T follicular helper cell (primary cell): ENCODE data around the gene MBD3.
"Not testable (repeated sequence)": the region's sequence is repeated elsewhere in the genome, so short reads cannot be mapped to it uniquely, and the experiment has no call there.

ENCODE experiments used
- DNase-seq: peaks from one replicate; pipeline ENCODE4 v3.0.0-alpha.2; 2020; ENCODE audit warnings: low read depth
- total RNA-seq, 2 experiments: gene quantifications; one replicate each; lab custom pipeline; 2026; lab: John Stamatoyannopoulos, UW

Gene MBD3
- total RNA-seq = 62.1 to 93.1 reads per million in 2 experiments

- peak; percentile 80 for DNase-seq
These were observed at the start of gene MBD3 for GRCh38 chr19:1592755-1593500. Gene MBD3, minus strand, starts transcription at chr19:1592865. Its CDS starts 234 bp downstream, at chr19:1592631.

GRCh38 chr19:1640893-1641448, 48.3 kb upstream of the MBD3 start:
- not testable (repeated sequence) for DNase-seq

GRCh38 chr19:1636325-1637236, 43.9 kb upstream of the MBD3 start:
- DNase-seq = no peak

- no peak for DNase-seq
These were observed 42.2 kb upstream of the MBD3 start for GRCh38 chr19:1634938-1635243.

- DNase-seq = no peak
These were observed 41.7 kb upstream of the MBD3 start for GRCh38 chr19:1634242-1634937.

- no peak for DNase-seq
These were observed 40.7 kb upstream of the MBD3 start for GRCh38 chr19:1633269-1633826.

GRCh38 chr19:1632462-1633268, 40.0 kb upstream of the MBD3 start:
- DNase-seq = no peak

GRCh38 chr19:1631557-1632100, 39.0 kb upstream of the MBD3 start:
- DNase-seq = no peak

- DNase-seq = no peak
These were observed 38.1 kb upstream of the MBD3 start for GRCh38 chr19:1630811-1631210.

GRCh38 chr19:1630012-1630411, 37.3 kb upstream of the MBD3 start:
- no peak for DNase-seq

GRCh38 chr19:1629256-1629808, 36.7 kb upstream of the MBD3 start:
- no peak for DNase-seq

GRCh38 chr19:1627194-1627593, 34.5 kb upstream of the MBD3 start:
- DNase-seq = no peak

GRCh38 chr19:1626417-1627010, 33.8 kb upstream of the MBD3 start:
- no peak for DNase-seq

GRCh38 chr19:1624458-1624857, 31.8 kb upstream of the MBD3 start:
- DNase-seq = peak; percentile 30

GRCh38 chr19:1622541-1622940, 29.9 kb upstream of the MBD3 start:
- no peak for DNase-seq

- no peak for DNase-seq
These were observed 29.3 kb upstream of the MBD3 start for GRCh38 chr19:1622007-1622406.

- no peak for DNase-seq
These were observed 28.9 kb upstream of the MBD3 start for GRCh38 chr19:1621574-1621973.

GRCh38 chr19:1621021-1621420, 28.4 kb upstream of the MBD3 start:
- no peak for DNase-seq

GRCh38 chr19:1620502-1620901, 27.8 kb upstream of the MBD3 start:
- DNase-seq = no peak

GRCh38 chr19:1619703-1620102, 27.0 kb upstream of the MBD3 start:
- no peak for DNase-seq
